H9 (cell line): ENCODE results near the gene AP2A1. TPM values are rescaled to one million over a fixed set of nuclear protein-coding genes. Genes with fewer than 3 reads are reported as not detected.

Source experiments
- DNase-seq: peaks from one replicate; pipeline ENCODE4 v3.0.0-alpha.2; 2017
- H2AFZ ChIP-seq: one replicate; pipeline ENCODE4 v1.6.1; 2013; ENCODE audit warnings: mild to moderate bottlenecking, low read length, control low read depth, moderate library complexity
- H2AK5ac ChIP-seq: 2 replicates; pipeline ENCODE4 v1.6.1; 2013; ENCODE audit warnings: low read length, control low read depth, mixed read lengths; ENCODE audit not compliant: insufficient read length
- H2BK120ac ChIP-seq: one replicate; pipeline ENCODE4 v1.6.1; 2013; ENCODE audit warnings: low read depth, mild to moderate bottlenecking, low read length, control low read depth, inconsistent platforms; ENCODE audit not compliant: poor library complexity, severe bottlenecking
- H2BK12ac ChIP-seq: 2 replicates; pipeline ENCODE4 v1.6.1; 2013; ENCODE audit warnings: low read length, control low read depth, mixed read lengths, low read depth; ENCODE audit not compliant: insufficient read length
- H2BK15ac ChIP-seq: 2 replicates; pipeline ENCODE4 v1.6.1; 2013; ENCODE audit warnings: low read depth, low read length, control low read depth
- H2BK20ac ChIP-seq: one replicate; pipeline ENCODE4 v1.6.1; 2013; ENCODE audit warnings: low read depth, mild to moderate bottlenecking, low read length, control low read depth, inconsistent platforms; ENCODE audit not compliant: poor library complexity, severe bottlenecking
- H2BK5ac ChIP-seq: 2 replicates; pipeline ENCODE4 v1.6.1; 2013; ENCODE audit warnings: low read length, control low read depth, mixed read lengths; ENCODE audit not compliant: insufficient read length
- H3K14ac ChIP-seq: 2 replicates; pipeline ENCODE4 v1.6.1; 2013; ENCODE audit warnings: low read length, control low read depth; ENCODE audit not compliant: insufficient read depth
- H3K18ac ChIP-seq: 2 replicates; pipeline ENCODE4 v1.6.1; 2013; ENCODE audit warnings: low read depth, mild to moderate bottlenecking, mixed read lengths, low read length, control low read depth; ENCODE audit not compliant: insufficient read length
- H3K23ac ChIP-seq: 2 replicates; pipeline ENCODE4 v1.6.1; 2013; ENCODE audit warnings: low read length, control low read depth, mixed read lengths, low read depth; ENCODE audit not compliant: insufficient read length
- H3K23me2 ChIP-seq: 2 replicates; pipeline ENCODE4 v1.6.1; 2013; ENCODE audit warnings: low read depth, mild to moderate bottlenecking, mixed read lengths, low read length, control low read depth; ENCODE audit not compliant: insufficient read length, poor library complexity, severe bottlenecking
- H3K27ac ChIP-seq: 2 replicates; pipeline ENCODE4 v1.5.1; 2013; ENCODE audit warnings: low read length, control low read depth, mixed read lengths, low read depth; ENCODE audit not compliant: insufficient read length
- H3K27me3 ChIP-seq: 2 replicates; pipeline ENCODE4 v1.6.1; 2013; ENCODE audit warnings: low read length, control low read depth, inconsistent platforms; ENCODE audit not compliant: insufficient read depth
- H3K4ac ChIP-seq: 2 replicates; pipeline ENCODE4 v1.6.1; 2013; ENCODE audit warnings: low read depth, mild to moderate bottlenecking, control low read depth, inconsistent platforms, low read length, moderate library complexity
- H3K4me1 ChIP-seq: 2 replicates; pipeline ENCODE4 v1.6.1; 2013; ENCODE audit warnings: low read length, control low read depth, inconsistent platforms; ENCODE audit not compliant: insufficient read depth
- H3K4me2 ChIP-seq: 2 replicates; pipeline ENCODE4 v1.6.1; 2013; ENCODE audit warnings: low read length, control low read depth, mixed read lengths; ENCODE audit not compliant: insufficient read length, insufficient read depth
- H3K56ac ChIP-seq: 2 replicates; pipeline ENCODE4 v1.6.1; 2013; ENCODE audit warnings: low read depth, mild to moderate bottlenecking, mixed read lengths, low read length, control low read depth; ENCODE audit not compliant: insufficient read length
- H3K79me1 ChIP-seq: 2 replicates; pipeline ENCODE4 v1.6.1; 2013; ENCODE audit warnings: low read depth, mild to moderate bottlenecking, moderate library complexity, low read length, control low read depth, inconsistent platforms; ENCODE audit not compliant: insufficient read depth, poor library complexity, severe bottlenecking
- H3K79me2 ChIP-seq: 2 replicates; pipeline ENCODE4 v1.6.1; 2013; ENCODE audit warnings: low read length, control low read depth, inconsistent platforms; ENCODE audit not compliant: insufficient read depth
- H3K9ac ChIP-seq: 2 replicates; pipeline ENCODE4 v1.6.1; 2013; ENCODE audit warnings: low read length, control low read depth, mixed read lengths; ENCODE audit not compliant: insufficient read length; ENCODE audit errors: extremely low read depth
- H3K9me3 ChIP-seq: one replicate; pipeline ENCODE4 v1.6.1; 2013; ENCODE audit warnings: low read depth, low read length, inconsistent platforms; ENCODE audit not compliant: control insufficient read depth
- H3T11ph ChIP-seq: one replicate; pipeline ENCODE4 v1.6.1; 2013; ENCODE audit warnings: mild to moderate bottlenecking, low read length, control low read depth, inconsistent platforms
- H4K20me1 ChIP-seq: one replicate; pipeline ENCODE4 v1.6.1; 2013; ENCODE audit not compliant: control insufficient read depth, insufficient read length, insufficient read depth
- H4K5ac ChIP-seq: 2 replicates; pipeline ENCODE4 v1.6.1; 2013; ENCODE audit warnings: low read depth, mild to moderate bottlenecking, mixed read lengths, low read length, control low read depth; ENCODE audit not compliant: insufficient read length
- H4K8ac ChIP-seq: replicated peaks from 2 replicates; pipeline ENCODE4 v1.6.1; 2013; ENCODE audit warnings: low read length, control low read depth, mixed read lengths, low read depth; ENCODE audit not compliant: insufficient read length
- H4K91ac ChIP-seq: 2 replicates; pipeline ENCODE4 v1.6.1; 2013; ENCODE audit warnings: low read depth, mild to moderate bottlenecking, moderate library complexity, mixed read lengths, low read length, control low read depth; ENCODE audit not compliant: insufficient read length
- H3K27ac Mint-ChIP-seq, 3 experiments: 2 replicates in 2 of 3; 3 replicates in 1 of 3; pipeline ENCODE4 v1.8.0; 2020 to 2021; ENCODE audit warnings: mixed read lengths in 3 of 3, mild to moderate bottlenecking in 1 of 3, moderate library complexity in 1 of 3
- H3K27me3 Mint-ChIP-seq: 2 replicates; pipeline ENCODE4 v1.8.0; 2021; ENCODE audit warnings: low read depth, mild to moderate bottlenecking, moderate library complexity, mixed read lengths
- H3K36me3 Mint-ChIP-seq, 3 experiments: 2 replicates in 2 of 3; 3 replicates in 1 of 3; pipeline ENCODE4 v1.8.0; 2020 to 2021; ENCODE audit warnings: low read depth in 3 of 3, mixed read lengths in 3 of 3; ENCODE audit not compliant: insufficient read depth in 1 of 3
- H3K4me1 Mint-ChIP-seq, 2 experiments: 2 replicates each; pipeline ENCODE4 v1.8.0; 2020; ENCODE audit warnings: mixed read lengths in 2 of 2
- H3K4me3 Mint-ChIP-seq, 2 experiments: 2 replicates in 1 of 2; 3 replicates in 1 of 2; pipeline ENCODE4 v1.8.0; 2020 to 2021; ENCODE audit warnings: mild to moderate bottlenecking in 2 of 2, mixed read lengths in 2 of 2, moderate library complexity in 1 of 2
- H3K9me3 Mint-ChIP-seq, 2 experiments: 2 replicates in 1 of 2; 3 replicates in 1 of 2; pipeline ENCODE4 v1.8.0; 2020; ENCODE audit warnings: mild to moderate bottlenecking in 2 of 2, mixed read lengths in 2 of 2, moderate library complexity in 1 of 2
- WGBS: extraction: QIAGEN DNeasy Blood & Tissue Kit; methylation state at CpG from one replicate; pipeline ENCODE4 v1.1.7; 2013; ENCODE audit warnings: missing lambda C conversion rate, low lambda C conversion rate, mixed read lengths; ENCODE audit not compliant: insufficient read length; ENCODE audit errors: extremely low coverage; 5-methylcytosine and 5-hydroxymethylcytosine counted together
- microRNA-seq: library from miRNA; unstranded; fragments of <30 nt; microRNA quantifications from one replicate; pipeline ENCODE4, GENCODE V29; 2020; ENCODE audit warnings: borderline microRNAs expressed
- total RNA-seq: library from RNA; stranded (reverse); gene quantifications from 2 replicates; pipeline ENCODE4 v1.2.1, GENCODE V29; 2021
- TF ChIP-seq, protein P1 (sequence below): fragments of 200-600 bp; sonication (generic); conservative IDR thresholded peaks from 3 replicates; pipeline ENCODE4 v1.8.0; 2021; ENCODE audit warnings: antibody characterized with exemption, mild to moderate bottlenecking

AP2A1 gene
- total RNA-seq, 1 experiment from 2014 or later: 108 TPM

GRCh38 chr19:49856574-49857021, 89.8 kb downstream of the AP2A1 start:
- peaks cover 17 to 26% of the 10 kb centered on the region in 2 experiments for H3K4me1 Mint-ChIP-seq
- no peak for DNase-seq
- H4K5ac ChIP-seq: no peak overlapping the region
- no peak overlapping the region for H2BK120ac ChIP-seq
- H4K8ac ChIP-seq: no peak overlapping the region
- peaks cover 6% of the 10 kb centered on the region for H3K23me2 ChIP-seq
- H4K91ac ChIP-seq: no peak overlapping the region
- H3K9ac ChIP-seq: no peak overlapping the region
- no peak overlapping the region for H2BK12ac ChIP-seq
- no peak overlapping the region; the same call in 1 of the 2 replicates for H3K14ac ChIP-seq
- TF ChIP-seq, protein P1, sequence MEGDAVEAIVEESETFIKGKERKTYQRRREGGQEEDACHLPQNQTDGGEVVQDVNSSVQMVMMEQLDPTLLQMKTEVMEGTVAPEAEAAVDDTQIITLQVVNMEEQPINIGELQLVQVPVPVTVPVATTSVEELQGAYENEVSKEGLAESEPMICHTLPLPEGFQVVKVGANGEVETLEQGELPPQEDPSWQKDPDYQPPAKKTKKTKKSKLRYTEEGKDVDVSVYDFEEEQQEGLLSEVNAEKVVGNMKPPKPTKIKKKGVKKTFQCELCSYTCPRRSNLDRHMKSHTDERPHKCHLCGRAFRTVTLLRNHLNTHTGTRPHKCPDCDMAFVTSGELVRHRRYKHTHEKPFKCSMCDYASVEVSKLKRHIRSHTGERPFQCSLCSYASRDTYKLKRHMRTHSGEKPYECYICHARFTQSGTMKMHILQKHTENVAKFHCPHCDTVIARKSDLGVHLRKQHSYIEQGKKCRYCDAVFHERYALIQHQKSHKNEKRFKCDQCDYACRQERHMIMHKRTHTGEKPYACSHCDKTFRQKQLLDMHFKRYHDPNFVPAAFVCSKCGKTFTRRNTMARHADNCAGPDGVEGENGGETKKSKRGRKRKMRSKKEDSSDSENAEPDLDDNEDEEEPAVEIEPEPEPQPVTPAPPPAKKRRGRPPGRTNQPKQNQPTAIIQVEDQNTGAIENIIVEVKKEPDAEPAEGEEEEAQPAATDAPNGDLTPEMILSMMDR: no peak
- no peak overlapping the region for H3K4me3 Mint-ChIP-seq
- H3K27me3 ChIP-seq: no peaks in the 10 kb centered on the region
- H3K79me2 ChIP-seq: peaks cover 9% of the 10 kb centered on the region; the same call in 1 of the 2 replicates
- no peak overlapping the region for H3K27ac ChIP-seq
- peaks cover 21 to 74% (median 70%) of the 10 kb centered on the region in 3 experiments for H3K36me3 Mint-ChIP-seq
- H2AK5ac ChIP-seq: no peak overlapping the region
- H3K4ac ChIP-seq: no peak overlapping the region
- H3K4me2 ChIP-seq: no peak overlapping the region
- H3K18ac ChIP-seq: no peak overlapping the region
- peaks cover 2% of the 10 kb centered on the region; the same call in 1 of the 2 replicates for H3K27me3 Mint-ChIP-seq
- H2AFZ ChIP-seq: no peak overlapping the region
- no peak overlapping the region for H2BK15ac ChIP-seq
- no peak overlapping the region for H3K56ac ChIP-seq
- H3K23ac ChIP-seq: no peak overlapping the region
- 0 out of 7 replicates have a peak overlapping the region, but pooled peaks of 1 of the 3 experiments have one; percentile 79 for H3K27ac Mint-ChIP-seq
- no peaks in the 10 kb centered on the region for H3K9me3 Mint-ChIP-seq
- H3T11ph ChIP-seq: no peak overlapping the region
- no peaks in the 10 kb centered on the region for H3K9me3 ChIP-seq
- H2BK5ac ChIP-seq: no peak overlapping the region
- no peak overlapping the region for H2BK20ac ChIP-seq
- H3K4me1 ChIP-seq: no peaks in the 10 kb centered on the region
- H3K79me1 ChIP-seq: peaks cover 11% of the 10 kb centered on the region
- peaks cover 6% of the 10 kb centered on the region for H4K20me1 ChIP-seq
- WGBS: no CpG with 5 or more reads among the region's 18 CpGs

Small RNA genes lying within 50 kb of the gene (microRNA-seq; reads per million reads assigned to microRNA genes)
- 1.4 reads per million, percentile 10 among the genes with 10 or more reads in this experiment for gene MIR4749
- gene MIR6799: 0.46 reads per million
- gene MIR6800: 0.35 reads per million

Other genes with a start within 250 kb of the AP2A1 start
- gene RCN3, start 239.0 kb upstream of the AP2A1 start, total RNA-seq: 14.5 and 15.0 TPM in 2 replicates
- 75.1 and 78.4 TPM in 2 replicates for gene NOSIP, start 186.4 kb upstream of the AP2A1 start, total RNA-seq
- 3.3 and 3.5 TPM in 2 replicates for gene PRRG2, start 185.7 kb upstream of the AP2A1 start, total RNA-seq
- gene PRR12, start 175.8 kb upstream of the AP2A1 start, total RNA-seq: 64.2 and 65.9 TPM in 2 replicates
- 8.3 and 9.9 TPM in 2 replicates for gene RRAS, start 126.9 kb upstream of the AP2A1 start, total RNA-seq
- 85.3 and 86.4 TPM in 2 replicates for gene SCAF1, start 124.8 kb upstream of the AP2A1 start, total RNA-seq
- gene IRF3, start 101.1 kb upstream of the AP2A1 start, total RNA-seq: 185 and 205 TPM in 2 replicates
- gene BCL2L12, start 101.1 kb upstream of the AP2A1 start, total RNA-seq: 145 and 154 TPM in 2 replicates
- gene PRMT1, start 89.7 kb upstream of the AP2A1 start, total RNA-seq: 504 and 505 TPM in 2 replicates
- 13.5 and 13.6 TPM in 2 replicates for gene ADM5, start 77.4 kb upstream of the AP2A1 start, total RNA-seq
- 66.4 and 74.6 TPM in 2 replicates for gene CPT1C, start 75.9 kb upstream of the AP2A1 start, total RNA-seq
- gene TSKS, start 3.7 kb upstream of the AP2A1 start, total RNA-seq: 0.28 and 0.37 TPM in 2 replicates
- 25.1 and 29.7 TPM in 2 replicates for gene FUZ, start 46.3 kb downstream of the AP2A1 start, total RNA-seq
- 76.7 and 77.5 TPM in 2 replicates for gene MED25, start 51.3 kb downstream of the AP2A1 start, total RNA-seq
- 309 and 317 TPM in 2 replicates for gene PTOV1, start 84.2 kb downstream of the AP2A1 start, total RNA-seq
- 144 and 157 TPM in 2 replicates for gene PNKP, start 100.6 kb downstream of the AP2A1 start, total RNA-seq
- gene AKT1S1, start 110.4 kb downstream of the AP2A1 start, total RNA-seq: 43.5 and 44.6 TPM in 2 replicates
- 33.6 and 33.9 TPM in 2 replicates for gene TBC1D17, start 110.7 kb downstream of the AP2A1 start, total RNA-seq
- 0.29 and 0.61 TPM in 2 replicates for gene IL4I1, start 129.9 kb downstream of the AP2A1 start, total RNA-seq
- gene ATF5, start 162.2 kb downstream of the AP2A1 start, total RNA-seq: 18.5 and 20.6 TPM in 2 replicates
- 127 and 137 TPM in 2 replicates for gene NUP62, start 162.5 kb downstream of the AP2A1 start, total RNA-seq
- gene SIGLEC11, start 194.2 kb downstream of the AP2A1 start, total RNA-seq: not detected in 2 replicates